ENCODE measurements around the gene EXD3.
"Not testable (repeated sequence)": the region's sequence is repeated elsewhere in the genome, so short reads cannot be mapped to it uniquely, and the experiment has no call there.

The EXD3 gene

DNA sequence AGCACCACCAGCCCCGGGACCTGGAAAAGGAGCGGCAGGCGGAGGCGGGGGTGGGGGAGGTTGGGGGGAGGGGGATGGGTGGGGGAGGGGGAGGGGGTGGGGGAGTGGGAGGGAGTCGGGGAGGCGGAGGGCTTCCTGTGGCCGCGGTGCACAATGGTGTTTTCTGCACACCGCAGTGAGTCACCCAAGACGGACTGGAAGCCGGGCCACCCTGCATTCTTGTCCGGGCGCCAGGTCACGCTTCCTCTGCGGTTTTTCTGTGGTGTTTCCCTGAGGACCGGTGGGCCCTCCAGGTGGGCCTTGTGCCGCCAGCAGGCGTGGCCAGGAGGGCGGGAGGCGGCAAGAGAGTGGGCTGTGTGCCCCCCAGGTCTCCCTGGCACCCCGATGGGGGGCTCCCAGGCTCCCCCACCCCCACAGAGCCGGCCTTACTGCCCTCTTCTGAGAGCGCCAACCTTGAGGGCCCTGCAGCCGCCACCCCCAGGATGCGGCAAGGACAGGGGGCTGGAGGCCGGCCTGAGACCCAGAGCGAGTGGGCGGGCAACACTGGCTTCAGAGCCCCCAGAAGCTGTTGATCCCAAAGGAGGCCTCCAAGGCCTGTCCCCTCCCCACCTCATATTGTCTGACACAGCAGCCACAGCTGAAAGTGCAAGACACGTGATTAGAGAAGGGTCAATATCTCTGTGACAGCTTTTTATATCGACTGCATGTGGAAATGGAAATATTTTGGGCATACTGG lies 11.1 kb downstream of the EXD3 start:
- no peak for DNase-seq (ENCODE audit: low read depth in 3 of 3, low spot score in 1 of 3)

DNA sequence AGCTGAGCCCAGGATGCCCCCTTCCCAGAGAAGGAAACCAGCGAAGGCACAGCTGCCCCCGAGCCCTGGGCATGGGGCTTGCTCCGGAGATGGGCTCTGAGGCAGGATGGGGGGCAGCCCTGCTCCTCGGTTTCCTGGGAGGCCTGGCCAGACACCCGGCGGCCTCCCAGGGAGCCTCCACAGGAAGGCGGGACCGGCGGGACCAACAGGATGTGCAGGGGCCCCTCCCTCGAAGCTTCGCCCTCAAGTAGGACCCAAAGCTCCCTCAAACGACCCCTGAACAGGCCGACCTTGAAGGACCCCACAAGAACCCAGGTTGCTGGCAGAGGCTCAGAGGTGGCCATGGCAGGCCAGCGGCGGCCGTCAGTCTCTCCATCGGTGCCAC lies 11.7 kb downstream of the EXD3 start:
- DNase-seq (ENCODE audit: low read depth in 3 of 3, low spot score in 1 of 3) = no peak

DNA sequence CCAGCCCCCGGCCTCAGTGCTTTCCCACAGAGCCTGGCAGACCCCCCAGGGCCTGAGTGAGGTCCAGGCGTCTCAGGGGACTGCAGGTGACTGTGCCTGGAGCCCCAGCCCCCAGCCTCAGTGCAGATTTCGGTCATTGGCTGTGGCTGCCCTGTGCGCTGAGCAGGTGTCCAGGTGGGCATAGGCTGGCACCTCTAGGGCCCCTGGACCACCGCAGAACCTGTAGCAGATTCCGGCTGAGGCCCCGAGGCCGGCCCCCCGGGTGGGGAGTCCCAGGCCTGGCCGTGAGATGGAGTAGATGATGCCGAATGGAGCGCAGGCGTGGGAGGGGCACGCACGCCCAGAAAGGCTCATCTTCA lies 12.1 kb downstream of the EXD3 start:
- DNase-seq (ENCODE audit: low read depth in 3 of 3, low spot score in 1 of 3) = no peak

DNA sequence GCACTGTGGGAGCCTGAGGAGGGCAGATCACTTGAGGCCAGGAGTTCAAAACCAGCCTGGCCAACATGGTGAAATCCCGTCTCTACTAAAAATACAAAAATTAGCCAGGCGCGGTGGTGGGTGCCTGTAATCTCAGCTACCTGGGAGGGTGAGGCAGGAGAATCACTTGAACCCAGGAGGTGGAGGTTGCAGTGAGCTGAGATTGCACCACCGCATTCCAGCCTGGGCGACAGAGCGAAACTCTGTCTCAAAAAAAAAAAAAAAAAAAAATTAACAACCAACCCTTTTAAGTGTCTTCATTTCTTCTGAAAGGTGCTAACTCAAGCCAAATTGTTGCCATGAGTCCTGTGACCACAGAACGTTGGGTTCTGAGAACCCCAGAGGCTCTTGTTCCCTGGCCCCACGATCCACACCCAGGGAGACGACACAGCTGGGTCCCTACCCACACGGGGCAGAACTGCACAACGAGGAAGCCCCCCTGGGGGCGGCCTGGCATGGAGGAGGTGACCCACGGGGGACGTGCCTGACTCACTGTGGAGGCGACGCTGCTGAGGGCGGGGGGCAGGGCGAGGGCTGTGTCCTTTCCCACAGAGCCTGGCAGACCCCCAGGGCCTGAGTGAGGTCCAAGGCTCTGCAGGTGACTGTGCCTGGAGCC lies 12.6 kb downstream of the EXD3 start:
- DNase-seq (ENCODE audit: low read depth in 3 of 3, low spot score in 1 of 3) = not testable (repeated sequence)

DNA sequence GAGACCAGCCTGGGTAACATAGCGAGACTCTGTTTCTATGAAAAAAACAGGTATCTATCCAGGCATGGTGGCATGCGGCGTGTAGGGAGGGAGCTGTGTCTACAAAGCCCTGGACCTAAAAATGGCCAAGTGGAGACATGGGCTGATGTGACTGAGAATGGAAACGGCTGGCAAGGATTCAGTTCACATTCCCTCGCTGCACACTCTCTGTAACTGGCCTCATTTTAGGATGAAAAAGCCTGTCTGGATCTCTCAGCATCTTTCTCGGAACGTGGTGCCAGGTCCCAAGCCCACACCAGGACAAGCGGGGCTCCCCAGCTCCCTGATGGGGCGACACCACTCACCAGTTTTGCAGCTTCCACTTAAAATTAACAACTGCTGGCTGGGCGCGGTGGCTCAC lies 13.4 kb downstream of the EXD3 start:
- DNase-seq (ENCODE audit: low read depth in 3 of 3, low spot score in 1 of 3) = no peak

DNA sequence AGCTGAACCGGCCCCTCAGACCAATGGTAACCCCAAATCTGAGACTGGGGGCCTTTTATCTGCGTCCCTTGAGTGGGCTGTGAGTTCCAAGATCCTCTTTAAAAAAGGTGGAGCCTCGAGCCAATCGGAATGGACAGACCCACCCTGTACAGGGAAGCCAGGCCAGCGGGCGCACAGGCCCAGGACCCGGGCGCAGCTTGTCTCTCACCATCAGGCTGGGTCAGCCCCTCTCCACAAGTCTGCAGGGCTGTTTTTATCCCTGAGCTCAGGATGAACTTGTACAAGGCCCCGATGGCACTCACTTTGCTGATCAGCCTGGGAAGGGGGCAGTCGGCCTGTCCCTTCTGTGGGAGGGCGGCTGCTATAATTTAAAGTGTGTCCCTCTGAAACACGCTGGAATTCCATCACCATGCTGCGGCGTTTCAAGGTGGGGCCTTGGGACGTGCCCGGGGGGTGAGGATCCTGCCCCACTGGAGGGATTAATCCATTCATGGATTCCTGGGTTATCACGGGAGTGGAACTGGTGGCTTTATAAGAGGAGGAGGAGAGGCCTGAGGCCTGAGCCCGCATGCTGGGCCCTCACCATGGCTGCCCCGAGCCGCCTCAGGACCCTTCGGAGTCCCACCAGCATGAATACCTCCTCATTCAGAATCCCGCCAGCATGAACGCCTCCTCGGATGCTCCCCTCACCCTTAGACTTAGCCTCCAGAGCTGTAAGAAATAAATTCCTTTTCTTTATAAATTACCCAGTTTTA lies 14.1 kb downstream of the EXD3 start:
- no peak for DNase-seq (ENCODE audit: low read depth in 3 of 3, low spot score in 1 of 3)

DNA sequence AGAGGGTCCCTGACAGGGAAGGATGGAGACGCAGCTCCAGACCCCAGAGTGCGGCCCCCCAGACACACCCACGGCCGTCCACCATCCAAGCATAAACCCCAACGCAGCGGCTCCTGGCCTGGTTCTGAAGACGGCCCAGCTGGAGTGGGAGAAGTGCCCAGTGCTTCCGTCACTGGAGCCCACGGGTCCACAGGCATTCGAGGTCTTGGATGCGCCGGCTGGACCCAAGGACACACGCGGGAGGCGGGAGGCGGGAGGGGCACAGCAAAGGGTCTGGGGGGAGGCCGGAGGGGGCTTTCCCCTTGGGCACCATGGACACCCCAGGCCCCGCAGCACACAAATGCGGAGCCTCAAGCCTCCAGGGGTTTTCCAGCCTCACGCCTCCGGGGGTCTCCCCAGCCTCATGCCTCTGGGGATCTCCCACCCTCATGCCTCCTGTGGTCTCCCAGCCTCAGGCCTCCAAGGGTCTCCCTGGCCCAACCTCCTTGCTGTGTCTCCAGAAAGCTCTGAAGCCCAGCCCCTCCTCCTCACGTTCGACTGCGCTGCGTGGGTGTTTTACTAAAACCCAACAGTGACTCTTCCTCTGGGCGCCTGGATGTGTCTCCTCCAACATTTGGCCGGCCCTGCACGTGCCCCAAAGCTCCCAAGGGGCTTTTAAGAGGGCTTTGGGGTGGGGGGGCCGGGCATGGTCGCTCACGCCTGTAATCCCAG lies 15.2 kb downstream of the EXD3 start:
- no peak for DNase-seq (ENCODE audit: low read depth in 3 of 3, low spot score in 1 of 3)

DNA sequence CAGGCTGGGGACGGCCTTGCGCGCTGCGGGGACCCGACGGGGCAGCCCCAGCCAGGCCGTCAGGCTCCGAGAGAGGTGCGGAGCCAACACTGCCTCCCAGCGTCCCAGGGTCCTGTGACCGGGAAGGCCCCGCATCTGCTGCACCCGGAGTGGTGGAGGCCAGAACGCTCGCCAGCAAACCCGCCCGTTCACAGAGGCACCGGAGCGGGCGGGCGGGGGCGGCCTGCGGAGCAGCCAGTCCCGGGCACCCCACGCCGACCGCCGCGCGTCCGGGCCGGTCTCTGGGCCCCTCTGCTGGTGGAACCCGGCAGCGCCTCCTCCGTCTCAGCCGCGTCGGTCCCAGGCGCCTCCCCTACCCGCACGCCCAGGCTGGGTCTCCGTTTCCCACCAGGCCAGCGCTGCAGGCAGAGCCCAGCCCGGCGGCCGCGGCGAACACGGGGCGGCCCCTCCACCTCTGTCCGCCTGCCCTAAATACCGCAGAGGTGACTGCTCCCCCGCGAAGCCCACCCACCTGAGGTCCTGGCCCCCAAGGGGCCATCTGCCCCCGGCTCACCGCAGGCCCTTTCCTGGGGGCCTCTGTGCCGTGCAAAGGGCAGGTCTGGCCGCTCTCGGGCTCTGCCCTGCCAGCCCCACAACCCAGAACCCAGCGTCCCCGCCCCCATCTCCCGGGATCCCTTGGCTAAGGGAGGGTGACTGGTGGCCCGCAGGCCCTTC lies 15.9 kb downstream of the EXD3 start:
- peak in 2 of 3 donors; percentile 46 for DNase-seq (ENCODE audit: low read depth in 3 of 3, low spot score in 1 of 3)

DNA sequence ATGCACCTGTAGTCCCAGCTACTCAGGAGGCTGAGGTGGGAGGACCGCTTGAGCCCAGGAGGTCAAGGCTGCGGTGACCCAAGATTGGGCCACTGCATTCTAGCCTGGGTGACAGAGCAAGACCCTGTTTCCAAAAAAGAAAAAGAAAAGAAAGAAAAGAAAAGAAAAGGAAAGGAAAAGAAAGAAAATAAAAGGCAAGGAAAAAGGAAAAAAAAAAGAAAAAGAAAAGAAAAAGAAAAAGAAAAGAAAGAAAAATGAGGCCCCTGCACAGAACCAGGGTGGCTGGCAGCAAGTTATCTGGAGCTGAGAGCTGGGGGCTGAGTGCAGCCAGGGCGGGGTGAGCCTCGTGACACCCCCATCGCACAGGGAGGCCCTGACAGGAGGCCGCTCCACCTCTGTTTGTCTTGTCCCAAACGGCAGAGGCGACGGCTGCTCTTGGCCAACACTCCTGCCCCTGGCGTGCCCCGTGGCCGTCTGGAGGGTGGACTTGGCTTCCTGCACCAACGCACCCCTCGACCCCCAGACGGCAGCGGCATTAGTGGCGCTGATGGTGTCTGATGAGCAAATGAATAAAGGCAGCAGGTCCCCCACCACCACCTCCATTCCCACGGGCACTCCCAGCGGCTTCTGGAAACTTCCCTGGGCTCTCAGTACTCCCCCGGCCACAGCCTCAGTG lies 16.7 kb downstream of the EXD3 start:
- DNase-seq (ENCODE audit: low read depth in 3 of 3, low spot score in 1 of 3) = no peak

DNA sequence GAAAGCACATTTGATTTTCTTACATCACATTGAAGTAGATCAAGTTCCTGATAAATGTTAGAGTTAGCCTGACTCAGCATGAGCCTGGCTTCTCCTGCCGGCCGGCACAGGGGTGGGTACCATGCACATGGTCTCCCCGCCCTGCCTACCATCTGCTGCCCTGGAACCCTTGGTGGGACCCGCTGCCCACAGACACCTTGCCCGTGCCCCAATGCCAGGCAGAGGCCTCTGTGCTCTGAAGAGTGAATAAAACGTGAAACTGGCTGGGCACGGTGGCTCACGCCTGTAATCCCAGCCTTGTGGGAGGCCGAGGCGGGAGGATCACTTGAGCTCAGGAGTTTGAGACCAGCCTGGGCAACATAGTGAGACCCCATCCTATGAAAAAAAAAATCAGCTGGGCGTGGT lies 17.3 kb downstream of the EXD3 start:
- DNase-seq (ENCODE audit: low read depth in 3 of 3, low spot score in 1 of 3) = no peak

DNA sequence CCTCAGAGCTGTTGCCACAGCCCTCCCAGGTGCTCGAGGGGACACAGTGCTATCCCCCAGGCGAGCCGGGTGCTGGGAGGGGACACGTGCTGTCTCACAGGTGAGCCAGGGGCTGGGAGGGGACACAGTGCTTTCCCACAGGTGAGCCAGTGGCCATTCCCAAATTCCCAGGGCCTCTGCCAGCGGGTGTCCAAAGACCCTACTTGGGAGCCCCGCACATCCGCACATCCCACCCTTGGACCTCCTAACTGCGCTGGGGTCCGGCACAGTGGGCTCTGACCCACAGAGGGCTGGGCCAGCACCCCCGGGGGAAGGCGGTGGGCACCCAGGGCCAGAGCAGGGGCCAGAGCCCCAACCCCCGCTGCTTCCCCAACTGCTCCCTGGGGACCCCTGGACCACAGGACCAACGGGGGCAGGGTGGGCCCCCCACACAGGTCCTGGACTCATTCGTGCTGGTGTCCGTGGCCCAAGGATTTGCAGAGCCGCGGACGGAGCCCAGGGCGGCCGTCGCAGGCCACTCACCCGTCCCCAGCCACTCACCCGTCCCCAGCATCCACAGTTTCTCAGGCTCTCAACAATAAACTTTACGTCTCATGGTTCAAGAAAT lies 17.9 kb downstream of the EXD3 start:
- no peak for DNase-seq (ENCODE audit: low read depth in 3 of 3, low spot score in 1 of 3)

DNA sequence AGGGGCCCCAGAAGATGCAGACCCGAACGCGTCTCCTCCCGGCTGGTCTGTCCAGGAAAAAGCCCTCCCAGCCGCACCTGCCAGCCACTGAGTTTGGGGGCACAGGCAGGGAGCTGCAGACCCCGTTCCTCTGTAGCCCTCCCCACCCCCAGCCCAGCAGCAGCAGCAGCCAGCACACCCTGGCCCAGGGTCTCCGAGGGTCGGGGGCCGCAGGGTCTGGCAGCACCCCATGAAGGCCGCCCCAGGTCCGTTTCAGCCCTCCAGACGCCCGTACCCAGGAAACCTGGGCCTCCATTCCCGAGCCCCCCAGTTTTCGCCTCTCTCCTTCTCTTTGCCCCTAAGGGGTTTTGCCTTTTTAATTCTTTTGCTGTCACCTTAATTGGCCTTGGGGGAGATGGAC lies 19.7 kb downstream of the EXD3 start:
- DNase-seq (ENCODE audit: low read depth in 3 of 3, low spot score in 1 of 3) = no peak

DNA sequence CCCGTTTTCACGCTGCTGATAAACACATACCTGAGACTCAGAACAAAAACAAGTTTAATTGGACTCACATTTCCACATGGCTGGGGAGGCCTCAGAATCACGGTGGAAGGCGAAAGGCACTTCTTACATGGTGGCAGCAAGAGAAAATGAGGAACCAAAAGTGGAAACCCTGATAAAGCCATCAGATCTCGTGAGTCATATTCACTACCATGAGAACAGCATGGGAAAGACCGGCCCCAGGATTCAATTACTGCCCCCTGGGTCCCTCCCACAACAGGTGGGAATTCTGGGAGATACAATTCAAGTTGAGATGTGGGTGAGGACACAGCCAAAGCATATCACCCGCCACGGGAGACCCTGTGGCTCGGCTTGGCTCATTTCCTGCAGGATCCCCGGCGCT lies 20.2 kb downstream of the EXD3 start:
- no peak for DNase-seq (ENCODE audit: low read depth in 3 of 3, low spot score in 1 of 3)

DNA sequence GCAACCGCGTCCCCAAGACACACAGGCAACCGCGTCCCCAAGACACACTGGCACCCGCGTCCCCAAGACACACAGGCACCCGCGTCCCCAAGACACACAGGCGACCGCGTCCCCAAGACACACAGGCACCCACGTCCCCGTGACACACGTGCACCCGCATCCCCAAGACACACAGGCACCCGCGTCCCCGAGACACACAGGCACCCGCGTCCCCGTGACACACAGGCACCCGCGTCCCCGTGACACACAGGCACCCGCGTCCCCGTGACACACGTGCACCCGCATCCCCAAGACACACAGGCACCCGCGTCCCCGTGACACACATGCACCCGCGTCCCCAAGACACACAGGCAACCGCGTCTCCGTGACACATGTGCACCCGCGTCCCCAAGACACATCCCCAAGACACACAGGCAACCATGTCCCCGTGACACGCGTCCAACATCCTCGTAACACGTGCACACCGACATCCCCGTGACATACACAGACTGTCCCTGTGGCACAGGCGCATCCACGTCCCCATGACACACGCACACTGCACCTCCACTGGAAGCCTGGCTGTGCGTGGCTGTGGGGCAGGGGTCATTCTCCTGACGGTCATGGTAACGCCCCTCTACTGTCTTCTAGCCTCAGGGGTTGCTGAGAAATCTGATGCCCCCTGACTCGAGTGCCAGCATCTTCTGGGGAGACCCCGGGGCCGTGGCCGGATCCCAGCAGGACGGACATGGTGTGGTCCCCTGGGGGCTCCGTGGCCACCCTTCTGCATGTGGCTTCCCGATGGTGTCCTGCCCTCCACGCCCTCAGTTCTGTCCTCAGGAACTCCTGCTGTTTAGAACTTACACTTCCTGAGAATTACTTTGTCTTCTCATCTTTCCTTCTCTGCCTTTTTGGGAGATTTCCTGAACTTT lies 24.1 kb downstream of the EXD3 start:
- no peak for DNase-seq (ENCODE audit: low read depth in 3 of 3, low spot score in 1 of 3)

DNA sequence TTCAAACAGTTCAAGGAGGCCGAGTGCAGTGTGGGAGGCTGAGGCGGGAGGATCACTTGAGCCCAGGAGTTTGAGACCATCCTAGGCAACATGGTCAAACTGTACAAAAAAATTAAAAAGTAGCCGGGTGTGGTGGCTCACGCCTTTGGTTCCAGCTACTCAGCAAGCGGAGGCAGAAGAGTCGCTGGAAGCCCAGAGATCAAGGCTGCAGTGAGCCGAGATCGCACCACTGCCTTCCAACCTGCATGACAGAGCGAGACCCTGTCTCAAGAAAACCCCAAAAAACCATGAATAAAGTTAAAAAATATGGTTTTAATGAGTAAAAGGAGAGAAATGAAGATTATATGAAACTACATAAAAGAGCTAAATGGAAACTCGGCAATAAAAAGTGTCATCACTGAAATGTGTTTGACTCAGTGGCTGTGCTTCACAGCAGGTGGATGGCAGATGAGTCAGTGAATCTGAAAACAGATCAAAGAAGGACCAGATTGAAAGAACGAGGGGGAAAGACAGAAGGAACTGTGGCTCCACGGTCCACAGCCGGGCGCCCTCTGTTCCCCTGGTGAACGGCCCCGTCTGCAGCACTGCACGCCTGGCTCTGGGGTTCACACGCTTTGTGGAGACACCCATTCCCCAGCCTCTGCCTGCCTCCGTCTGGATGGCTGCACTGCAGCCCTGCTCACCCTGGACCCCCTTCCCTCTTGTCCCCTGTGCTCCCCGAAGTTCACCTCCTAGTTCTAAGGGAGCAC lies 25.1 kb downstream of the EXD3 start:
- DNase-seq (ENCODE audit: low read depth in 3 of 3, low spot score in 1 of 3) = no peak

DNA sequence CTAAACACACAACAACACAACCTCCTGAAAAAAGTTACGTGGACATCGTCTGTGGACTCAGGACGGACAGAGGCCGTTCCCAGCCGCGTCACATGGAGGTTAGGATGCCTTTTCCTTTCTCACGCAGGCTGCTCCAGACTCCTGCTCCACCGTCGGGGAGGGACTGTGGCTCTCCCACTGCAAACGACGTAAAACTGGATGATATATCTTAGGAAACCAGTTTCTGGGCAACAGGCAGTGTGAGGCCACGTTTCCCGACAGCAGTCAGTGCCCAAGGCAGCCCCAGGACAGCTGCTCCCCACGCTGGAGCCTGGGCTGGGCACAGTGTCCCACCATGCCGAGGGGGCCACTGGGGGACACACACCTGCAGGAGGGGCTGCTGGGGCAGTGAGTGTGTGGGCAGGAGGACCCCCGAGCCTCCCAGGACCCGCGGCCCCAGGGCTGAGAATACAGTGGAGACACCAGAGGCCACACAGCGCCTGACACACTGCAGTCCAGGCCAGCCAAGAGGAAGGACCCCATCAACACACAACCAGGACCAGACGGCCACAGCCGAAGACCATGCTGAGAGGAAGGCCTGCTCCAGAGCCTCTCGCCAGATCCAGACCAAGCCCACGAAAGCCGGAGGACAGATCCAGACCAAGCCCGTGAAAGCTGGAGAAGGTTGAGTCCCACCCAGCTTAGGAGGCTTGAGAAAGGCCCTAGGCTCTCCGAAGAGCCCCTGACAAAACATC lies 26.2 kb downstream of the EXD3 start:
- no peak for DNase-seq (ENCODE audit: low read depth in 3 of 3, low spot score in 1 of 3)

DNA sequence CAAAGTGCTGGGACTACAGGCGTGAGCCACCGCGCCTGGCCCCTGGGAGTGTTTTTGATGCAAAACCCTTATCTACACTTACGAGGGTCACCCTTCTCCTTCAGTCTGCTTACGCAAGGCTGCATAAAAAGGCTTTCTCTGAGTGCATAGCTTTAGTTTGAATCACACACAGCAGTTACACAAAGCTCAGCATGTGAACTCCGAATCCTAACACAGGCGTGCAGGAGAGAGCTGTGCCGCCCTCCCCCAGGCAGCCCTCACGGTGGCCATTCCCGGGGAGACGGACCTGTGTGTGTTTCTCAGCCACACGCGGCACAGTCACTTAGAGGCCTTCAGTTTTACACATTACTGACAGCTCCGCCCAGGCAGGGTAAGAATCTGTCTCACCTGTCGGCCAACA lies 26.7 kb downstream of the EXD3 start:
- no peak for DNase-seq (ENCODE audit: low read depth in 3 of 3, low spot score in 1 of 3)

DNA sequence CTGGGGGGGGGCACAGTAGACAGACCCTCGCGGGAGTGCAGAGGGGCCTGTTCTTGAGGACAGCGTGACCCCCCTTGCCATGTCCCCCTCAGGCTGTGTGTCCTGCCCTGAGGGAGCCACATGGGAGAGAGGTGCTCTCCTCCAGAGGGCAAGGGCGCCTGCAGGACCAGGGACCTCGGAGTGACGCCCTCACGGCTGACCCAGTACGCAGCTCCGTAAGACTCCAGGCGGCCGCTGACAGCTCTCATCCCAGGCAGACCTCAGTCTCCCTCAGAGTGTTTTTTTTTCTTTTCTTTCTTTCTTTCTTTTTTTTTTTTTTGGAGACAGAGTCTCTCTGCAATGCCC lies 27.3 kb downstream of the EXD3 start:
- no peak for DNase-seq (ENCODE audit: low read depth in 3 of 3, low spot score in 1 of 3)

Data from stimulated activated CD4-positive, alpha-beta T cell treated with anti-CD3 and anti-CD28 coated beads, TNF-alpha, amount 100 ng/mL, for 1 hour (primary cell).